ENCODE results near the gene RECQL. TPM values are rescaled to one million over a fixed set of nuclear protein-coding genes. Genes with fewer than 3 reads are reported as not detected.
A peak's percentile ranks its signal among the peaks of the same experiment; 100 is the strongest.

The RECQL gene
- total RNA-seq, 2 donors from 2014 or later: 17.8 to 20.0 TPM

- no peaks in the 10 kb centered on the region for H3K9me3 ChIP-seq
- H3K4me3 ChIP-seq: peak overlapping the region; percentile 92 to 98
- TF ChIP-seq, protein P1, sequence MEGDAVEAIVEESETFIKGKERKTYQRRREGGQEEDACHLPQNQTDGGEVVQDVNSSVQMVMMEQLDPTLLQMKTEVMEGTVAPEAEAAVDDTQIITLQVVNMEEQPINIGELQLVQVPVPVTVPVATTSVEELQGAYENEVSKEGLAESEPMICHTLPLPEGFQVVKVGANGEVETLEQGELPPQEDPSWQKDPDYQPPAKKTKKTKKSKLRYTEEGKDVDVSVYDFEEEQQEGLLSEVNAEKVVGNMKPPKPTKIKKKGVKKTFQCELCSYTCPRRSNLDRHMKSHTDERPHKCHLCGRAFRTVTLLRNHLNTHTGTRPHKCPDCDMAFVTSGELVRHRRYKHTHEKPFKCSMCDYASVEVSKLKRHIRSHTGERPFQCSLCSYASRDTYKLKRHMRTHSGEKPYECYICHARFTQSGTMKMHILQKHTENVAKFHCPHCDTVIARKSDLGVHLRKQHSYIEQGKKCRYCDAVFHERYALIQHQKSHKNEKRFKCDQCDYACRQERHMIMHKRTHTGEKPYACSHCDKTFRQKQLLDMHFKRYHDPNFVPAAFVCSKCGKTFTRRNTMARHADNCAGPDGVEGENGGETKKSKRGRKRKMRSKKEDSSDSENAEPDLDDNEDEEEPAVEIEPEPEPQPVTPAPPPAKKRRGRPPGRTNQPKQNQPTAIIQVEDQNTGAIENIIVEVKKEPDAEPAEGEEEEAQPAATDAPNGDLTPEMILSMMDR (IDR thresholded peaks at IDR 0.05): no peak
- peaks cover 0 to 54% of the 10 kb centered on the region in 2 donors for H3K4me1 ChIP-seq
- no peaks in the 10 kb centered on the region for H3K36me3 ChIP-seq
- H3K27me3 ChIP-seq: no peaks in the 10 kb centered on the region
- H3K27ac ChIP-seq: peak overlapping the region; percentile 91 to 93
- DNase-seq (ENCODE audit: low spot score): no peak
Measured at GRCh38 chr12:21502164-21502496, 695 bp upstream of the RECQL start.

DNA sequence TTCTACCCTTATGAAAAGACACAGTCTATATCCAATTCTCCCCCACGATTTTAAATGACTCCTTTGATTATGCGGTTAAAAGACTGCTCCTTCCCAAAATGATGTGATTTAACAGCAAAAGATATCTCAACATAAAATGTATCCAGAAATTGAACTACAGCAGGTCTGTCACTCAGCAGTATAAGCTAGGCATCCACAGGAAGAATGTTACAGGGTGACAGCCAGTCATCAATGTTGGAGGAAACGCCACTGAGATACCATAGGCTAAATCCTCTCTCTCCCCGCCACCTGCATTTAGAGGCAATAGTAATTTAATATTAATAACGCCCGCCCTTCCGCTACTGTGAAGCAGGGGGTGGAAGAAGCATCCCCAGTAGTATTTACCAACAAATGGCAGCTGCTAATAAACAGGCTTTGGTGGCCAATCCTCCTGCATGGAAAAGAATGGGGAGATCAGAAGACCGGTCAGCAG is 613 bp downstream of the RECQL start:
- H3K9me3 ChIP-seq: no peaks in the 10 kb centered on the region
- peaks cover 0 to 50% of the 10 kb centered on the region in 2 donors for H3K4me1 ChIP-seq
- no peak for DNase-seq (ENCODE audit: low spot score)
- TF ChIP-seq, protein P1 (IDR thresholded peaks at IDR 0.05): no peak
- H3K36me3 ChIP-seq: peaks cover 7% of the 10 kb centered on the region
- H3K4me3 ChIP-seq: peak overlapping the region; percentile 92 to 98
- peak overlapping the region; percentile 91 to 93 for H3K27ac ChIP-seq
- no peaks in the 10 kb centered on the region for H3K27me3 ChIP-seq

DNA sequence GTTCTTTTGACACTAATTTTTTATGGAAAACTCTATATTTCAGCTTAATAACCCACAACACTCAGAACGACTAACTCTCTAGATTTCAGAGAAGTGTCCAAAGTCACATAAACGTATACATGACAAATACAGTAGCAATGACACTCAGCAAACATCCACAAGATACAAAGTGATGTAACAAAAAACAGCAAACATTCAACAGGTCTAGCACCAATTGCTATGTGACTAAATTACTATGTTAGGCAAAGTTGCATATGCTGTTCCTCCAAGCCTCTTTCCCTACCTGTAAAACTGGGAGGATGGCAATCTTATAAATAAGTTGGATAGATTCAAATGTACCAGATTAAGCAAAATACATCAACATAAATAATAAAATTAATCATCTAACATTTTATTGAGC is 1.7 kb downstream of the RECQL start:
- peaks cover 0 to 45% of the 10 kb centered on the region in 2 donors for H3K4me1 ChIP-seq
- TF ChIP-seq, protein P1 (IDR thresholded peaks at IDR 0.05): no peak
- no peaks in the 10 kb centered on the region for H3K27me3 ChIP-seq
- H3K36me3 ChIP-seq: peaks cover 14% of the 10 kb centered on the region
- H3K4me3 ChIP-seq: no peak overlapping the region
- no peak for DNase-seq (ENCODE audit: low spot score)
- no peaks in the 10 kb centered on the region for H3K9me3 ChIP-seq
- no peak overlapping the region for H3K27ac ChIP-seq

- no peaks in the 10 kb centered on the region for H3K9me3 ChIP-seq
- DNase-seq (ENCODE audit: low spot score): no peak
- peaks cover 37% of the 10 kb centered on the region for H3K36me3 ChIP-seq
- TF ChIP-seq, protein P1 (IDR thresholded peaks at IDR 0.05): no peak
- H3K27ac ChIP-seq: no peak overlapping the region
- no peaks in the 10 kb centered on the region for H3K4me1 ChIP-seq
- no peak overlapping the region for H3K4me3 ChIP-seq
- H3K27me3 ChIP-seq: no peaks in the 10 kb centered on the region
Measured at GRCh38 chr12:21485998-21486397, 15.4 kb downstream of the RECQL start.

DNA sequence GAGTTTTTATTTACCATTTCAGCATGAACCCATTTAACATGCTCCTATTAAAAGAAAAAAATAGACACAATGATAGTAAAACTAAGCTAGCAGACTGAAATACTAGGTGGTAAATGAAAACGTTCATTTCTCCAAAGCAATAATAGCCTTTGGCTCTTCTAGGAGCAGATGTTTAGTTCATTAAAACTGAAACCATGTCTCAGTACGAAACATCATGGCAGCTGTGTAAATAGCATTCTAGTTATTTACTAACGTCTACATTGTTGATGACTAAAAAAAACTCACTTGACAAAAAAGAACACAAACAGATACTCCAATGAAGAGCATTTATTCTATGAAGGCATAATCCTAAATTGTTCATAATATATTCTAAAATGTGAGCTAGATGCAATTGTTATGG is 17.9 kb downstream of the RECQL start:
- no peaks in the 10 kb centered on the region for H3K9me3 ChIP-seq
- no peaks in the 10 kb centered on the region for H3K27me3 ChIP-seq
- H3K4me1 ChIP-seq: no peaks in the 10 kb centered on the region
- H3K36me3 ChIP-seq: peaks cover 50% of the 10 kb centered on the region
- no peak overlapping the region for H3K4me3 ChIP-seq
- H3K27ac ChIP-seq: no peak overlapping the region
- TF ChIP-seq, protein P1 (IDR thresholded peaks at IDR 0.05): no peak
- DNase-seq (ENCODE audit: low spot score): no peak

DNA sequence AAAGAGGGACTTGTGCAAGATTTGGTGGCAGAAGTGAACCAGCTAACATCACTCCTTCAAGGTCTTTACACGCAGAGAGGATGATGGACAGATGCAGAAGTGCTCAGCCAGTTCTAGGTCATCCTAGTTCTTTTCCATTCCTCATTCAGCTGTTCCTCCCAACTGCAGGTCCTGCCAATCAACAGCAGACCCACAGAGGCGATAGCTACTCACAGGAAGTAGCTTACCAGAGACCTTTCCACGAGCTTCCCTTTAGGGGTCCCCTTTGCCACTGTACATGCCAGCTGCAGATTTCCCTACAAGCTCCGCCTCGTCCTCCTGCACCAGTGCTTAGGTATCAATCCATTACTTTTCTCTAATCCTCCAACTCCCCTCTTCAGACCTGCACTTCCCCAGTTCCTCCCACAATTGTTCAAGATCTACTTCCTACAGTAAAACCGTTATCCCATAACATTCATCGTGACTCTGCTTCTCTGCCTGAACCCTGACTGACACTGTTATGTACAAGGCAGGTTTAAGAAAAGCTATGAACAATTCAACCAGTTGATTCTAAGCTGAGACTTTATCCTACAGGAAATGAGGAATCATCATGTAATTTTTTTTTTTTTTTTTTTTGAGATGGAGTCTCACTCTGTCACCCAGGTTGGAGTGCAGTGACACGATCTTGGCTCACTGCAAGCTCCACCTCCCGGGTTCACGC is 22.5 kb downstream of the RECQL start:
- Histone ChIP-seq H3K4me1 (no peaks in the 10 kb centered on the region), H3K4me3 (no peak overlapping the region), H3K27ac (no peak overlapping the region), H3K9me3 (no peaks in the 10 kb centered on the region), H3K36me3 (peaks cover 75% of the 10 kb centered on the region), H3K27me3 (no peaks in the 10 kb centered on the region)
- TF ChIP-seq, protein P1 (IDR thresholded peaks at IDR 0.05): no peak
- no peak for DNase-seq (ENCODE audit: low spot score)
